Neutrophil (primary cell): Measurements from ENCODE around the gene CCDC178.

ENCODE experiments used
- H3K27ac ChIP-seq: fragments of 200-600 bp; sonication (generic); 2 replicates; pipeline ENCODE4 v1.5.1; 2016; ENCODE audit warnings: mild to moderate bottlenecking, moderate library complexity
- H3K27me3 ChIP-seq: fragments of 200-600 bp; sonication (generic); 2 replicates; pipeline ENCODE4 v1.6.0; 2016; ENCODE audit warnings: mild to moderate bottlenecking
- H3K36me3 ChIP-seq: fragments of 200-600 bp; sonication (generic); 2 replicates; pipeline ENCODE4 v1.5.1; 2017
- H3K4me1 ChIP-seq, 2 experiments: fragments of 200-600 bp in 1 of 2; sonication (generic) in 1 of 2; 1 replicate in 1 of 2; 2 replicates in 1 of 2; pipeline versions ENCODE4 v1.5.1 to v1.6.1; 2013 to 2016; ENCODE audit warnings: low read depth in 1 of 2, low read length in 1 of 2, mild to moderate bottlenecking in 1 of 2, moderate library complexity in 1 of 2; ENCODE audit not compliant: control insufficient read depth in 1 of 2, insufficient read depth in 1 of 2
- H3K4me3 ChIP-seq, 2 experiments: fragments of 200-600 bp in 1 of 2; sonication (generic) in 1 of 2; 1 replicate in 1 of 2; 2 replicates in 1 of 2; pipeline ENCODE4 v1.5.1; 2013 to 2016; ENCODE audit warnings: low read depth in 1 of 2, low read length in 1 of 2, mild to moderate bottlenecking in 1 of 2, moderate library complexity in 1 of 2
- H3K9me3 ChIP-seq: fragments of 200-600 bp; sonication (generic); 2 replicates; pipeline ENCODE4 v1.5.1; 2016
- CTCF ChIP-seq: fragments of 200-600 bp; sonication (generic); IDR thresholded peaks from 2 replicates; pipeline ENCODE4 v1.5.1; 2016; ENCODE audit warnings: antibody characterized with exemption

Gene CCDC178

GRCh38 chr18:33467531-33467930 lies 27.0 kb upstream of the CCDC178 start:
- no peaks in the 10 kb centered on the region for H3K4me1 ChIP-seq
- no peak overlapping the region for H3K4me3 ChIP-seq
- H3K9me3 ChIP-seq, result no peaks in the 10 kb centered on the region
- no peaks in the 10 kb centered on the region for H3K27me3 ChIP-seq
- no peak for TF ChIP-seq CTCF
- no peaks in the 10 kb centered on the region for H3K36me3 ChIP-seq
- no peak overlapping the region for H3K27ac ChIP-seq

- Histone ChIP-seq H3K4me3 (no peak overlapping the region), H3K27ac (no peak overlapping the region), H3K27me3 (no peaks in the 10 kb centered on the region), H3K36me3 (no peaks in the 10 kb centered on the region), H3K9me3 (no peaks in the 10 kb centered on the region), H3K4me1 (no peaks in the 10 kb centered on the region)
- TF ChIP-seq CTCF, result no peak
Measured at GRCh38 chr18:33466822-33467221, 26.3 kb upstream of the CCDC178 start.

GRCh38 chr18:33460681-33461080 lies 20.2 kb upstream of the CCDC178 start:
- Histone ChIP-seq H3K4me3 (no peak overlapping the region), H3K9me3 (no peaks in the 10 kb centered on the region), H3K4me1 (no peaks in the 10 kb centered on the region), H3K27ac (no peak overlapping the region), H3K36me3 (no peaks in the 10 kb centered on the region), H3K27me3 (no peaks in the 10 kb centered on the region)
- TF ChIP-seq CTCF, result no peak

GRCh38 chr18:33459612-33460011 lies 19.1 kb upstream of the CCDC178 start:
- Histone ChIP-seq H3K27me3 (no peaks in the 10 kb centered on the region), H3K27ac (no peak overlapping the region), H3K4me1 (no peaks in the 10 kb centered on the region), H3K4me3 (no peak overlapping the region), H3K36me3 (no peaks in the 10 kb centered on the region), H3K9me3 (no peaks in the 10 kb centered on the region)
- no peak for TF ChIP-seq CTCF

- Histone ChIP-seq H3K4me1 (no peaks in the 10 kb centered on the region), H3K4me3 (no peak overlapping the region), H3K27ac (no peak overlapping the region), H3K27me3 (peaks cover 10% of the 10 kb centered on the region), H3K36me3 (no peaks in the 10 kb centered on the region), H3K9me3 (no peaks in the 10 kb centered on the region)
- TF ChIP-seq CTCF, result no peak
Measured at GRCh38 chr18:33446604-33447003, 6.1 kb upstream of the CCDC178 start.

- TF ChIP-seq CTCF, result no peak
- Histone ChIP-seq H3K36me3 (no peaks in the 10 kb centered on the region), H3K4me1 (no peaks in the 10 kb centered on the region), H3K27ac (no peak overlapping the region), H3K27me3 (peaks cover 29% of the 10 kb centered on the region), H3K9me3 (no peaks in the 10 kb centered on the region), H3K4me3 (no peak overlapping the region)
Measured at GRCh38 chr18:33444709-33445108, 4.2 kb upstream of the CCDC178 start.
